Epidermal melanocyte (primary cell): ENCODE measurements around the gene UPF3A.
A peak's percentile ranks its signal among the peaks of the same experiment; 100 is the strongest.
"Not testable (repeated sequence)": the region's sequence is repeated elsewhere in the genome, so short reads cannot be mapped to it uniquely, and the experiment has no call there.

Source experiments
- DNase-seq: peaks from one replicate; pipeline ENCODE4 v3.0.0; 2011; ENCODE audit warnings: low spot score; ENCODE audit not compliant: insufficient read length

The UPF3A gene, protein sequence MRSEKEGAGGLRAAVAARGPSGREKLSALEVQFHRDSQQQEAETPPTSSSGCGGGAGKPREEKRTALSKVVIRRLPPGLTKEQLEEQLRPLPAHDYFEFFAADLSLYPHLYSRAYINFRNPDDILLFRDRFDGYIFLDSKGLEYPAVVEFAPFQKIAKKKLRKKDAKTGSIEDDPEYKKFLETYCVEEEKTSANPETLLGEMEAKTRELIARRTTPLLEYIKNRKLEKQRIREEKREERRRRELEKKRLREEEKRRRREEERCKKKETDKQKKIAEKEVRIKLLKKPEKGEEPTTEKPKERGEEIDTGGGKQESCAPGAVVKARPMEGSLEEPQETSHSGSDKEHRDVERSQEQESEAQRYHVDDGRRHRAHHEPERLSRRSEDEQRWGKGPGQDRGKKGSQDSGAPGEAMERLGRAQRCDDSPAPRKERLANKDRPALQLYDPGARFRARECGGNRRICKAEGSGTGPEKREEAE

DNA sequence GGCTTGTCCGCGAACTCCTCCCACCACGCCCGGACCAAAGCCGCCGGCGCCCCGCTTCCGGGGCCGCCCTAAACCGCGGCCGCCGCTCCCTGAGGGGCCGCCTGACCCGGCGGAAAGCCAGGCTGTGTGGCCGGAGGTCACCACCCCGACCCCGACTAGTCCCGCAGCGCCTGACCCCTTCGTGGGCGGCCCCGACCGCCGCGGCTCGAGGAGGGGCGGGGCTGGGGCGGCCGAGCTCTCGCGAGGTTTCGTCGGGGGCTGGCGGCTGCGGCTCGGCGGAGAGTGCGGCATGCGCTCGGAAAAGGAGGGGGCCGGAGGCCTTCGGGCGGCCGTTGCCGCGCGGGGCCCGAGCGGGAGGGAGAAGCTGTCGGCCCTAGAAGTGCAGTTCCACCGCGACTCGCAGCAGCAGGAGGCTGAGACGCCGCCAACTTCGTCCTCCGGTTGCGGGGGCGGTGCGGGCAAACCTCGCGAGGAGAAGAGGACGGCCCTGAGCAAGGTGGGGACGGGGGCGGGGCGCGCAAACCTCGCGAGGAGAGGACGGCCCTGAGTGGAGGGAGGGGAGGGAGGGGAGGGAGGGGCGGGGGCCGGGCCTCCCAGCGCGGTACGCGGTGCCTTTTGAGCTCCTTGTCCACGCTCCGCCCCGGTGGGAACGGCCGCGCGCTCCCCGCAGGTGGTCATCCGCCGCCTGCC lies at the start of gene UPF3A:
TSS of gene UPF3A (plus strand) at position 251 of the 690 bp plus-strand sequence. CDS start at position 290, 39 bp downstream.
- peak; percentile 82 for DNase-seq

DNA sequence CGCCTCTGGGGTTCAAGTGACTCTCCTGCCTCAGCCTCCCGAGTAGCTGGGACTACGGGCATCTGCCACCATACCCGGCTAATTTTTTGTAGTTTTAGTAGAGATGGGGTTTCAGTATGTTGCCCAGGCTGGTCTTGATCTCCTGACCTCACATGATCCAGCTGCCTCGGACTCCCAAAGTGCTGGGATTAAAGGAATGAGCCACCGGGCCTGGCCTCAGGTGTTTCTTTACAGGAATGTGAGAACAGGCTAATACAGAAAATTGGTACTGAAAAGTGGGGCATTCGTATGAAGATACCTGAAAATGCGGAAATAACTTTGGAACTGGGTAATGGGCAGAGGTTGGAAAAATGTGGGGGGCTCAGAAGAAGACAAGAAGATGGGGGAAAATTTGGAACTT lies 49.5 kb upstream of the UPF3A start:
- DNase-seq = no peak

- DNase-seq = no peak
Measured at GRCh38 chr13:114234266-114234644, 47.1 kb upstream of the UPF3A start.

GRCh38 chr13:114234645-114235421 lies 46.6 kb upstream of the UPF3A start, which contains the start of gene CDC16:
TSS of gene CDC16 (plus strand) at chr13:114234897. CDS start at chr13:114235085, 188 bp downstream.
- peak; percentile 95 for DNase-seq

- DNase-seq = no peak
Measured at GRCh38 chr13:114235697-114236096, 45.7 kb upstream of the UPF3A start.

DNA sequence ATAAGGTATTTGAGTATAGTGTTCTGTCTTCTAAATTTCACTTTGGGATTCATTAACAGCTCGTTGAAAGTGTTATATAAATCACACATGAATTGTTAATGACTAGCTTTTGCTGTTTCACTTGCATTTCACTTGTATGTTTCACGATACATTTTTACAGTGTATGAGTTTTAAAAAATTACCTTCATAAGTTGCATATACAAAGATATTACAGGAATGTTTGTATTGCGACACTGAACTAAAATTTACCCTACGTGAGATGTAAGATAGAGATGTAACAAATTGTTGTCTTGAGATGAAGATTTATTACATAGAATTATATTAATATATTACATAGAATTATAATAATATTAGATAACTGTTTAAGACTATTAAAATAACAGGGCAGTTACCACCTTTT lies 45.2 kb upstream of the UPF3A start:
- DNase-seq = no peak

DNA sequence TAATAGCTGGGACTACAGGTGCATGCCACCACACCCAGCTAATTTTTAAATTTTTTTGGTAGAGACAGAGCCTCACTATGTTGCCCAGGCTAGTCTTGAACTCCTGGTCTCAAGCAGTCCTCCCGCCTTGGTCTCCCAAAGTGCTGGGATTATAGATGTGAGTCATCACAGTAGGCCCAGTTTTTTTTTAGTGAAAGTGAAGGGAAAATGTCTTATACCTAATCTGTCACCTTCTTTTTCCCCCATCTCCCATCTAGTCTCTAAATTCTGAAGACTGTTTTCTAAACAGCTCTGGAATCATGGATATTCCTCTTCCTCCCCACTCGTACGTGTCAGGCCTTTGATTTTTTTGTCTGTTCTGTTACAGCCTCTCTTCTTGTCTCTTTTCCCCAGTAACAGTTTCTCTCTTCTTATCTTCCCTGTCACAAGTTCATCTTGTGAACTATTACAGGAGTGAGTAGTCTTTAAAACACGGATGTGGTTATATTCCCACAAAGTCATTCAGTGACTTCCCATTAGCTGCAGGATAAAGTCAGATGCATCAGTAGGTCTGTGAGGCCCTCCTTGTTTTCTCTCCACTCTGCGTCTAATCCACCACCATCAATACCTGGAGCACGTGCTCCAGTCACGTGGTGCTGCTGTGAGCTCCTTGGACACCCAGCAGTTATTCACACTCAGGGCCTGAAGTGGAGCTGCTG lies 43.8 kb upstream of the UPF3A start:
- no peak for DNase-seq

DNA sequence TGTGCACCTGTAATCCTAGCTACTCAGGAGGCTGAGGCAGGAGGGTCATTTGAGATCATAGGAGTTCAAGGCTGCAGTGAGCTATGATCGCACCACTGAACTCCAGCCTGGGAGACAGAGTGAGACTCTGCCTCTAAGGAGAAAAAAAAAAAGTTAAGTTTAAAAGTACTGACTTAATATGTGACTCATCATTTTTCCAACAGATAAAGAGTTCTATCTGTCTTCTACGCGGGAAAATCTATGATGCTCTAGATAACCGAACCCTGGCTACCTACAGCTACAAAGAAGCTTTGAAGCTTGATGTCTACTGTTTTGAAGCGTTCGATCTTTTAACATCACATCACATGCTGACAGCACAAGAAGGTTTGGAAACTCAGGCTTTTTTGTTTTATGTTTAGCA lies 39.5 kb upstream of the UPF3A start:
- no peak for DNase-seq

DNA sequence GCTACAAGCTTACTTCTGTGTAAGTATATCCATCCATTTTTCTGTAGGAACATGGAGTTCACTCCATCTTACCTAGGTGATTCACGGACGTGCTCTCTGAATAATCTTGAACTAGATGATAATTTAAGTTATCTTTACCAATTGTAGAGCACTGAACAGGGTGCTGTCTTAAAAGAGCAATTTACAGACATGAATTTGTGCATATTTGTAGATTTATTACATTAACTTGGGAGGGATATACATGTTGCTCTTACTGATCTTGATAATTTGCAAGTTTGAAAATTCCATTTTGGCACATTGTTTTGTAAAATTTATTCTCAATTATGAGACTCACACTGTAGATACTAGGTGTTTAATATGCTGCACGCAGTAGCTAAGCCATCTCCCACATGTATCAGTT lies 37.4 kb upstream of the UPF3A start:
- DNase-seq = no peak

DNA sequence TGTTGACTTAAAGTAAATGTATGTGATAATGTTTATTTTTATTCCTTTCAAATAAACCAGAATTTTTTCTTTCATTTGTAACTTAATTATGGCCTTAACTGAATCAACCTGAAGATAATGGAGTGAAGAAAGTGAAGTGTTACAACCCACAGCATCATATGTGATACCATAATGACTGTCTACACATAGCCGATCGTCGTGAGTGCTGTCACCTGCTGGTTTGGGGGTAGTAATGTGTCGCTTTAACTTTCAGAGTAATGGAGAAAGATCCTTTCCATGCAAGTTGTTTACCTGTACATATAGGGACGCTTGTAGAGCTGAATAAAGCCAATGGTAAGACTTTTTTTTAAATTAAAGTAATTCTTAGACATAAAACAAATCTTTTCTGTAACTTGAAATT lies 36.8 kb upstream of the UPF3A start:
- DNase-seq = no peak

DNA sequence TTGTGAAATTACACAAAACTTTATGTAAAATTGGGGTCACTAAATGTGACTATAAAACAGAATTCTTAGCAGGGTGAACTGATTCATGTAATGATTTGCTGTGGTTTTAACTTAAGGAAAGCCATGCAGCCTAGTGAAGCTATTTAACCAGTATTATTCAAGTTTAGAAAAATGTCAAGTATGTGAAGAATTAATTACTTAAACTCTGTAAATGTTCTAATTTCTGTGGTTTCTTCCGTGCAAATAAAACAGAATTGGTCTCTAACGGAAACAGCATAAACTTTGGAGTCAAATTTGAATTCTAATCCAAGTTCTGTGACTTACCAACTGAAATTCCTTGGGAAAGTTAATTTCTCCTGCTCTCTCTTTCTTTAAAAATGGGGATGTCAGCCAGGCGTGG lies 33.4 kb upstream of the UPF3A start:
- no peak for DNase-seq

- DNase-seq = no peak
Measured at GRCh38 chr13:114249077-114249476, 32.3 kb upstream of the UPF3A start.

DNA sequence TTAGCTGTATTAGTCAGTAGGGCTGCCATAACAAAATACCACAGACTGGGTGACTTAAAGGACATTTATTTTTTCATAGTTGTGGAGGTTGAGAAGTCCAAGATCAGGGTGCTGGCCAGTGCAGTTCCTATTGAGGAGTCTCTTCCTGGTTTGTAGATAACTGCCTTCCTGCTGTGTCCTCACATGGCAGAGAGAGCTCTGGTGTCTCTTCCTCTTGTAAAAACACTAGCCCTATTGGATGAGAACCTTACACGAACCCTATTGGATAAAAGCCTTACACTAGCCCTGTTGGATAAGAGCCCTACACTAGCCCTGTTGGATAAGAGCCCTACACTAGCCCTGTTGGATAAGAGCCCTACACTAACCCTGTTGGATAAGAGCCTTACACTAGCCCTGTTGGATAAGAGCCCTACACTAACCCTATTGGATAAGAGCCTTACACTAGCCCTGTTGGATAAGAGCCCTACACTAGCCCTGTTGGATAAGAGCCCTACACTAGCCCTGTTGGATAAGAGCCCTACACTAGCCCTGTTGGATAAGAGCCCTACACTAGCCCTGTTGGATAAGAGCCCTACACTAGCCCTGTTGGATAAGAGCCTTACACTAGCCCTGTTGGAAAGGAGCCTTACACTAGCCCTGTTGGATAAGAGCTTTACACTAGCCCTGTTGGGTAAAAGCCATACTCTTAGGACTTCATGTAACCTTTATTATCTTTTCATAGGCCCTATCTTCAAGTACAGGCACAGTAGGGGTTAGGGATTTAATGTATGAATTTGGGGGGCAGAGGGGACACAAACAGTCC lies 29.6 kb upstream of the UPF3A start:
- DNase-seq = not testable (repeated sequence)

- DNase-seq = no peak
Measured at GRCh38 chr13:114256547-114256946, 24.9 kb upstream of the UPF3A start.

DNA sequence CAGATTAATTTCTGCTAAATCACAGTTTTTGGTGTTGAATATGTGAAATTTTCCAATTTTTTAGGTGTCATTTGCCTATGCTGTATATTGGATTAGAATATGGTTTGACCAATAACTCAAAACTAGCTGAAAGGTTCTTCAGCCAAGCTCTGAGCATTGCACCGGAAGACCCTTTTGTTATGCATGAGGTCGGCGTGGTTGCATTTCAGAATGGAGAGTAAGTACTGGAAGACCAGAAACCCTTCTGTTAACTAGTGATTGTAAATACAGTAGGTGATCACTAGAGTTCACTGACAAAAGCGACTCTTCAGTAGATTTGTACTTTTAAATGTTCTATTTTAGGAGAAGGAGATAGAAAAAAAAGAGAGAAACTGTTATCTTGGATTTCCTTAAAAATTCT lies 24.4 kb upstream of the UPF3A start:
- DNase-seq = no peak

- no peak for DNase-seq
Measured at GRCh38 chr13:114258589-114258988, 22.8 kb upstream of the UPF3A start.

- DNase-seq = no peak
Measured at GRCh38 chr13:114259374-114259773, 22.0 kb upstream of the UPF3A start.

DNA sequence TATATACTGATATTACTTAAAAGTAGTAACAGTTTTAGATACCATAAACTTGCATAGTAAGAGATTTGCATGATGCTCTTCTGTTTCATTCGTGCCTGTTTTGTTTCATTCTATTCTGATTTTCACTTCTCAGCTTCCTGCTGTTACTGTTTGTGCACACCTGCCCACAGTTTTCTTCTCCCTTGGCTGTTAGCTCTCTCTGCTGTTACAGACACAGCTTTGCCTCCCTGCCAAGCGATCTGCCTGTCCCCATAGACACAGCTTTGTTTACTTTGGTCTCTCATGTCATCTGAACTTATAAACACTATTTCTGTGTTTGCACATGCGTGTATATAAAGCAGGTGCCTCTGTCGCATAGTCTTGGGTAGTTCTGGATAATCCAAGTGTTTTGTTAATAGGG lies 21.4 kb upstream of the UPF3A start:
- no peak for DNase-seq

GRCh38 chr13:114260814-114261213 lies 20.6 kb upstream of the UPF3A start:
- no peak for DNase-seq

DNA sequence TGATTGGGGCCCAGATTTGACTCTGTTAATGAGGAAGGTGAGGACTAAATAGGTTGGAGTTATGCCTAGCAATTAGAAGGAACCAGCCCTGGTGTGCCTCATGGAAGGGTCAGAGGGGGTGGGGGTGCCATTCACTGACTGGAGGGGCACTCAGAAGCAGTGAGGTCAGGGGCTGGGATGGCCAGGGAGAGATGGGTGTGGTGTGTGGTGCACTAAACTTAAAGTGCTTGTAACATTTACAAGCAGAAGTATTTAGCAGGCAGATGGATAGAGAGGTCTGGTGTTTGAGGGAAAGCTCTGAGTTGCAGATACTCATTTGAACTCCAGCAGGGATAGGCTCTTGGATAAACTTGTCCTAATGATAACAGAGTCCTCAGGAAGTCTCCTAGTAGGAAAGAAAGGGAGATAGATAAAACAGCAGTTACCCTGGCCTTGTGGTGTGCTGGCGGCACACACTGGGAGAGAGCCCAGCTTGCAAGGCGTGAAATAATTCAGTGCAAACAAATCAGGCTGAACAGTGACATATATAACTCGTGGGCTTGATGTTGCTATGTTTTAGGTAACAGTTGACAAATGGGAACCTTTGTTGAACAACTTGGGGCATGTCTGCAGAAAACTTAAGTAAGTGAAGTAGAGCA lies 20.0 kb upstream of the UPF3A start:
- no peak for DNase-seq
